Neuron (in vitro differentiated cells): ENCODE data around the gene INPP4A.
"Not testable (repeated sequence)": the region's sequence is repeated elsewhere in the genome, so short reads cannot be mapped to it uniquely, and the experiment has no call there.

Source experiments
- H2AFZ ChIP-seq: one replicate; pipeline ENCODE4 v1.6.1; 2013; ENCODE audit warnings: low read depth, mild to moderate bottlenecking, inconsistent platforms, low read length, moderate library complexity
- H3K27me3 ChIP-seq: one replicate; pipeline ENCODE4 v1.6.1; 2013; ENCODE audit warnings: low read length; ENCODE audit not compliant: insufficient read depth
- H3K36me3 ChIP-seq: one replicate; pipeline ENCODE4 v1.6.1; 2013; ENCODE audit warnings: low read length; ENCODE audit not compliant: insufficient read depth
- H3K4me1 ChIP-seq: one replicate; pipeline ENCODE4 v1.6.1; 2013; ENCODE audit warnings: low read length; ENCODE audit not compliant: insufficient read depth
- H3K4me3 ChIP-seq: 2 replicates; pipeline ENCODE4 v1.5.1; 2013; ENCODE audit warnings: mild to moderate bottlenecking, low read length, moderate library complexity
- H3K9me3 ChIP-seq: one replicate; pipeline ENCODE4 v1.6.1; 2013; ENCODE audit warnings: low read length

Gene INPP4A

GRCh38 chr2:98419544-98419943, 25.1 kb upstream of the INPP4A start:
- H3K36me3 ChIP-seq = no peaks in the 10 kb centered on the region
- no peaks in the 10 kb centered on the region for H3K9me3 ChIP-seq
- no peak overlapping the region for H3K4me3 ChIP-seq
- H2AFZ ChIP-seq = no peak overlapping the region
- peaks cover 24% of the 10 kb centered on the region for H3K27me3 ChIP-seq
- H3K4me1 ChIP-seq = peaks cover 8% of the 10 kb centered on the region

GRCh38 chr2:98419977-98420725, 24.5 kb upstream of the INPP4A start:
- Histone ChIP-seq H3K27me3 (peaks cover 24% of the 10 kb centered on the region), H2AFZ (no peak overlapping the region), H3K36me3 (no peaks in the 10 kb centered on the region), H3K4me1 (peaks cover 2% of the 10 kb centered on the region), H3K4me3 (no peak overlapping the region), H3K9me3 (no peaks in the 10 kb centered on the region)

GRCh38 chr2:98422449-98422848, 22.2 kb upstream of the INPP4A start:
- no peaks in the 10 kb centered on the region for H3K36me3 ChIP-seq
- peaks cover 24% of the 10 kb centered on the region for H3K27me3 ChIP-seq
- H3K4me3 ChIP-seq = no peak overlapping the region
- H2AFZ ChIP-seq = no peak overlapping the region
- no peaks in the 10 kb centered on the region for H3K4me1 ChIP-seq
- no peaks in the 10 kb centered on the region for H3K9me3 ChIP-seq

GRCh38 chr2:98426771-98427170, 17.9 kb upstream of the INPP4A start:
- no peaks in the 10 kb centered on the region for H3K9me3 ChIP-seq
- peaks cover 2% of the 10 kb centered on the region for H3K27me3 ChIP-seq
- H3K4me1 ChIP-seq = no peaks in the 10 kb centered on the region
- no peak overlapping the region for H2AFZ ChIP-seq
- H3K4me3 ChIP-seq = no peak overlapping the region
- H3K36me3 ChIP-seq = no peaks in the 10 kb centered on the region

GRCh38 chr2:98432145-98432544, 12.5 kb upstream of the INPP4A start:
- Histone ChIP-seq H3K4me3 (no peak overlapping the region), H3K9me3 (peaks cover 4% of the 10 kb centered on the region), H3K36me3 (no peaks in the 10 kb centered on the region), H3K27me3 (peaks cover 2% of the 10 kb centered on the region), H2AFZ (no peak overlapping the region), H3K4me1 (no peaks in the 10 kb centered on the region)

GRCh38 chr2:98433363-98433964, 11.2 kb upstream of the INPP4A start:
- Histone ChIP-seq H3K27me3 (peaks cover 2% of the 10 kb centered on the region), H3K36me3 (no peaks in the 10 kb centered on the region), H3K4me1 (no peaks in the 10 kb centered on the region), H3K9me3 (peaks cover 4% of the 10 kb centered on the region), H3K4me3 (no peak overlapping the region), H2AFZ (no peak overlapping the region)

- no peak overlapping the region for H2AFZ ChIP-seq
- peaks cover 4% of the 10 kb centered on the region for H3K9me3 ChIP-seq
- H3K27me3 ChIP-seq = peaks cover 2% of the 10 kb centered on the region
- no peaks in the 10 kb centered on the region for H3K4me1 ChIP-seq
- H3K4me3 ChIP-seq = no peak overlapping the region
- H3K36me3 ChIP-seq = no peaks in the 10 kb centered on the region
These were observed 10.2 kb upstream of the INPP4A start for GRCh38 chr2:98434492-98434891.

- H3K9me3 ChIP-seq, H3K4me1 ChIP-seq, H3K27me3 ChIP-seq, H3K36me3 ChIP-seq, H2AFZ ChIP-seq, H3K4me3 ChIP-seq: not testable (repeated sequence)
These were observed 9.0 kb upstream of the INPP4A start for GRCh38 chr2:98435670-98436069.

- no peak overlapping the region for H2AFZ ChIP-seq
- H3K4me3 ChIP-seq = no peak overlapping the region
- H3K4me1 ChIP-seq = no peaks in the 10 kb centered on the region
- no peaks in the 10 kb centered on the region for H3K36me3 ChIP-seq
- H3K9me3 ChIP-seq = peaks cover 4% of the 10 kb centered on the region
- no peaks in the 10 kb centered on the region for H3K27me3 ChIP-seq
These were observed 7.9 kb upstream of the INPP4A start for GRCh38 chr2:98436734-98437133.

- H3K9me3 ChIP-seq = peaks cover 4% of the 10 kb centered on the region
- H3K27me3 ChIP-seq = peaks cover 6% of the 10 kb centered on the region
- no peak overlapping the region for H3K4me3 ChIP-seq
- H2AFZ ChIP-seq = no peak overlapping the region
- H3K36me3 ChIP-seq = no peaks in the 10 kb centered on the region
- no peaks in the 10 kb centered on the region for H3K4me1 ChIP-seq
These were observed 6.2 kb upstream of the INPP4A start for GRCh38 chr2:98438190-98439133.

GRCh38 chr2:98441706-98442450, 2.8 kb upstream of the INPP4A start:
- H3K4me1 ChIP-seq = peaks cover 17% of the 10 kb centered on the region
- H3K9me3 ChIP-seq = no peaks in the 10 kb centered on the region
- no peak overlapping the region for H2AFZ ChIP-seq
- peaks cover 6% of the 10 kb centered on the region for H3K27me3 ChIP-seq
- H3K4me3 ChIP-seq = no peak overlapping the region
- H3K36me3 ChIP-seq = no peaks in the 10 kb centered on the region

- no peaks in the 10 kb centered on the region for H3K9me3 ChIP-seq
- no peak overlapping the region for H2AFZ ChIP-seq
- H3K36me3 ChIP-seq = no peaks in the 10 kb centered on the region
- H3K27me3 ChIP-seq = peaks cover 6% of the 10 kb centered on the region
- H3K4me3 ChIP-seq = no peak overlapping the region
- peaks cover 17% of the 10 kb centered on the region for H3K4me1 ChIP-seq
These were observed 2.2 kb upstream of the INPP4A start for GRCh38 chr2:98442488-98442887.
